ENCODE results near the gene SEPTIN5.
"Not testable (repeated sequence)": the region's sequence is repeated elsewhere in the genome, so short reads cannot be mapped to it uniquely, and the experiment has no call there.

The SEPTIN5 gene

DNA sequence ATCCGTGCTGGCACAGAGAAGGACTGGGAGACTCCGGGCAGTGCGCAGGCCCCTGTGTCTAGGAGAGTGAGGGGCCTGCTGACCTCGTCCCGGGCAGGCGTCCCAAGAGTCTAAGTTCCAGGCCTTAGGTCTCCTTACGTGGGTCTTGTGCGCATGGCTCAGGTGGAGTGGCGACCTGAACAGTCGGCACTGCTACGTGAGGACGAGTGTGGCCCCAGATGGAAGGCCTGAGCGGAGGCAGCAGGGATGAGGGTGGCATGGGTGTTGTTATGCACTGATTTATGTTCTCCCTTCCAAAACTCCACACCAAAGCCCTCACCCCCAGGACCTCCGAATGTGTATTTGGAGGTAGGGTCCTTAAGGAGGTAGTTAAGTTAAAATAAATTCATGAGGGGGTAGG is 20.7 kb upstream of the SEPTIN5 start:
- peaks cover 21% of the 10 kb centered on the region for H3K27me3 Mint-ChIP-seq (ENCODE audit: low read depth)
- H3K4me3 Mint-ChIP-seq = no peak overlapping the region
- TF ChIP-seq CTCF (IDR thresholded peaks at IDR 0.05; ENCODE audit: unreplicated experiment in 3 of 3) = no peak
- H3K9me3 Mint-ChIP-seq = no peaks in the 10 kb centered on the region
- H3K36me3 Mint-ChIP-seq (ENCODE audit: low read depth) = no peaks in the 10 kb centered on the region
- no peak overlapping the region for H3K27ac Mint-ChIP-seq
- peaks cover 10% of the 10 kb centered on the region for H3K4me1 Mint-ChIP-seq

DNA sequence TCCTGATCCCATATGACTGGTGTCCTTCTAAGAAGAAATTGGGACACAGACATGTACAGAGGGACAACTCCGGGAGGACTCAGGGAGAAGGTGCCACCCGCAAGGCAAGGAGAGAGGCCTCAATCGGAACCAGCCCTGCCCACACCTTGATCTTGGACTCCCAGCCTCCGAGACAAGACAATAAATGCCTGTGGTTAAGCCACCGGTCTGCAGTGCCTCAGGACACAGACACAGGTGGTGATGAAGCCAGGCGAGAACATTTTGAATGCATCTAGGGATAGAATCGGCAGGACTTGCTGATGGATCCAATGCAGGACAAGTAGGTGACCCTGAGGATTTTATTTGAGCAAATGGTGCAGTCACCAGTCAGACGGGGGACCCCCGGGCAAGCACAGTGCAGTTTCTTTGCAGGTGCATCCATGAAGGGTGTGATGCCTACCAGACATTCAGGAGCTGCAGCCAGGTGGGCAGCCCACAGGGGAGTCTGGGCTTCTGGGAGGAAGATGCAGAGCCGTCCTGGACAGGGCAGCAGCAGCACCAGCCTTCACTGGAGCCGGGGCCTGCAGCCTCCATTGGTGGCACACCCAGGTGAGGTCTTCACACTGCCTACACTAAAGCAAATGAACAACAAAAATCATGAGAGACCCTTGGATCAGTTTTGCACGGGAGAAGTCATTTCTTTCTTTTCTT is 20.2 kb upstream of the SEPTIN5 start:
- Mint-ChIP-seq H3K4me1 (peaks cover 10% of the 10 kb centered on the region), H3K27ac (no peak overlapping the region), H3K4me3 (no peak overlapping the region), H3K36me3 (ENCODE audit: low read depth) (no peaks in the 10 kb centered on the region), H3K9me3 (no peaks in the 10 kb centered on the region), H3K27me3 (ENCODE audit: low read depth) (peaks cover 21% of the 10 kb centered on the region)
- no peak for TF ChIP-seq CTCF (IDR thresholded peaks at IDR 0.05; ENCODE audit: unreplicated experiment in 3 of 3)

GRCh38 chr22:19694696-19695095 is 19.6 kb upstream of the SEPTIN5 start:
- H3K36me3 Mint-ChIP-seq (ENCODE audit: low read depth) = no peaks in the 10 kb centered on the region
- peaks cover 10% of the 10 kb centered on the region for H3K4me1 Mint-ChIP-seq
- peaks cover 21% of the 10 kb centered on the region for H3K27me3 Mint-ChIP-seq (ENCODE audit: low read depth)
- H3K27ac Mint-ChIP-seq = no peak overlapping the region
- no peak for TF ChIP-seq CTCF (IDR thresholded peaks at IDR 0.05; ENCODE audit: unreplicated experiment in 3 of 3)
- no peaks in the 10 kb centered on the region for H3K9me3 Mint-ChIP-seq
- no peak overlapping the region for H3K4me3 Mint-ChIP-seq

DNA sequence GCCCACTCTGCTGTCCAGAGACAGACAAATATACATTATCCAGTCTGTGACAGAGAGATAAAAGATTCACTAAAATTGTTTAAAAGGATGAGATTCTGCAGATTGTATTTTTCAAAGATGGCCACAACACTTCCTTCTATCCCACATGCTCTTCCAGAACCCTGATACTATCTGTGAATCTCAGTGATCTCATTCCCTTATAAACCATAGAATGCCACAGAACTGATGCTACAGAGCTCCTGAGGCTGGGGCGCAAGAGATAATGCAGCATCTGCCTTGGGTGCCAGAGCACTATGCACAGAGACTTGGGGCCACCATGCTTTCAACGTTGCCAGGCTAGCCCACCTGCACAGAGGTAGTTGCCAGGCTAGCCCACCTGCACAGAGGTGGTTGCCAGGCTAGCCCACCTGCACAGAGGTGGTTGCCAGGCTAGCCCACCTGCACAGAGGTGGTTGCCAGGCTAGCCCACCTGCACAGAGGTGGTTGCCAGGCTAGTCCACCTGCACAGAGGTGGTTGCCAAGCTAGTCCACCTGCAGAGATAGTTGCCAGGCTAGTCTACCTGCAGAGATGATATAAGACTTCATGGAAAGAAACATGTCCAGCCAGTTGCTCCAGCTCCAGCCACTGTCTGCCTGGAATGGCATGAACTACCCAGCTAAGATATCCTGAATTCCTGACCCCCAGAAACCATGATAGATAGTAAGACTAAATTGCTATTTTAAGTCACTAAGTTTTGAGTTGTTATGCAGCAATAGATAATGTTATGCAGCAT is 17.6 kb upstream of the SEPTIN5 start:
- Mint-ChIP-seq H3K4me1 (peaks cover 1% of the 10 kb centered on the region), H3K27ac (no peak overlapping the region), H3K36me3 (ENCODE audit: low read depth) (no peaks in the 10 kb centered on the region), H3K9me3 (no peaks in the 10 kb centered on the region), H3K27me3 (ENCODE audit: low read depth) (peaks cover 35% of the 10 kb centered on the region), H3K4me3 (no peak overlapping the region)
- no peak for TF ChIP-seq CTCF (IDR thresholded peaks at IDR 0.05; ENCODE audit: unreplicated experiment in 3 of 3)

DNA sequence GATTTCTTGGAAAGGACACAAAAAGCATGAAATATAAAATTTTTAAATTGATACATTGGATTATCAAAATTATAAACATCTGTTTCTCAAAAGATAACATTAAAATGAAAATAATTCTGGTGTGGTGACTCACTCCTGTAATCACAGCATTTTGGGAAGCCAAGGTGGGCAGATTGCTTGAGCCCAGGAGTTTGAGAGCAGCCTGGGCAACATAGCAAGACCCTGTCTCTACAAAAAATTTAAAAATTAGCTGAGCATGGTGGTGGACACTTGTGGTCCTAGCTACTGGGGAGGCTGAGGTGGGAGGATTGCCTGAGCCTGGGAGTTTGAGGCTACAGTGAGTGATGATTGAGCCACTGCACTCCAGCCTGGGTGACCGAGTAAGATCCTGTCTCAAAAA is 16.4 kb upstream of the SEPTIN5 start:
- not testable (repeated sequence) for H3K9me3 Mint-ChIP-seq; H3K4me1 Mint-ChIP-seq; H3K4me3 Mint-ChIP-seq; H3K27ac Mint-ChIP-seq; H3K36me3 Mint-ChIP-seq (ENCODE audit: low read depth)
- H3K27me3 Mint-ChIP-seq (ENCODE audit: low read depth) = peaks cover 39% of the 10 kb centered on the region

DNA sequence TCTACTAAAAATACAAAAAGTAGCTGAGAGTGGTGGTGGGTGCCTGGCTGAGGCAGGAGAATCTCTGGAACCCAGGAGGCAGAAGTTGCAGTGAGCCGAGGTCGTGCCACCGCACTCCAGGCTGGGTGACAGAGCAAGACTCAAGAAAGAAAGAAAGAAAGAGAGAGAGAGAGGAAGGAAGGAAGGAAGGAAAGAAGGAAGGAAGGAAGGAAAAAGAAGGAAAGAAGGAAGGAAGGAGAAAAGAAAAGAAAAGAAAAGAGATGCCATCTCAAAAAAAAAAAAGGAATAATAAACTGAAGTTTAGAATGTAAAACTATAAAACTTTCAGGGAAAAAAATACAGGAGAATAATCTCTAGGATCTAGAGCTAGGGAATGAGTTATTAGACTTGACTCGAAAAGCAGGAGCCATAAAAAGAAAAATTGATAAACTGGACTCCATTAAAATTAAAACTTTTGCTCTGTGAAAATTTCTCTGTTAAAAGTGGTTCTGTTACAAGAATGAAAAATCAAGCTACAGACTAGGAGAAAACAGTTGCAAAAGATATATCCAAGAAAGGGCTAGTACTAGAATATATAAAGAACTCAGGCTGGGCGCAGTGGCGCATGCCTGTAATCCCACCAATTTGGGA is 13.4 kb upstream of the SEPTIN5 start:
- Mint-ChIP-seq H3K4me3 (no peak overlapping the region), H3K4me1 (no peaks in the 10 kb centered on the region), H3K27me3 (ENCODE audit: low read depth) (peaks cover 31% of the 10 kb centered on the region), H3K9me3 (no peaks in the 10 kb centered on the region), H3K27ac (no peak overlapping the region), H3K36me3 (ENCODE audit: low read depth) (no peaks in the 10 kb centered on the region)
- TF ChIP-seq CTCF (IDR thresholded peaks at IDR 0.05; ENCODE audit: unreplicated experiment in 3 of 3) = no peak
